Measurements from ENCODE around the gene KLC4. TPM values are rescaled to one million over a fixed set of nuclear protein-coding genes. Genes with fewer than 3 reads are reported as not detected.

KLC4 gene
- total RNA-seq, 6 experiments from 2014 or later = 45.8 to 134 (median 65.0) TPM

DNA sequence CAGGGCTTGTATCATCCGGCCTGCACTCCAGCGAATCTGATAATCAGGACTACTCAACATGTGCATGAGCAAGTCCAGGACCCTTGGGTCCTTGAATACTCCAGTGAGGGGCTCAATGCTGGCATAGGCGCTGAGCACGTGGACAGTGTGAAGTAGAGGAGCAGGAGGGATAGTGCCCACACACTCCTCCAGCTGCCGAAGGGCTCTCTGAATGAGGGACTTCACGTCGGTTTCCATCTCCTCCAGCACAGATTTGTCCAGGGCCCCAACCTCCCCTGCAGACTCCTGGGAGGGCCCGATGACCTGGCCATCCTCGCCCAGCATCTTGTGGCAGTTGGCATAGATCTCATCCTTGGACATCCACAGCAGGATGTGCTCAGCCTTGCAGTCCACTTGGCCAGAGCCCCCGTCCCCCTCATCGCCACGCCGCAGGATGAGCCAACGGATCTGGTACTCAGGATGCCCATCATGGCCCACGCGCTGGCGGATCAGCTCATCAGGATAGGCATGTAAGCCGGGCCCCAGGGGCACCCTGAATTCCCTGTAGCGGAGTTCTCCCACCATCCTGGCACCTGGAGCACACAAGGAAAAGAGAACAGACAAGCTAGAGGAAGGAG is 7.1 kb upstream of the KLC4 start:
- intact Hi-C loops (cut with DNase I) = no loop called here
- peak in 1 of 3 donors; percentile 25 for DNase-seq
- ATAC-seq = no peak
- 77% methylated on average over 4 of the region's 19 CpGs for WGBS (ENCODE audit: insufficient coverage, low coverage, low lambda C conversion rate, missing lambda C conversion rate)
- Histone ChIP-seq H3K9me3 (no peaks in the 10 kb centered on the region), H3K27ac (peak overlapping the region in 1 of 3 donors; percentile 80), H3K36me3 (peaks cover 0 to 34% (median 15%) of the 10 kb centered on the region in 4 donors), H3K27me3 (no peaks in the 10 kb centered on the region), H3K4me1 (peaks cover 0 to 3% (median 0%) of the 10 kb centered on the region in 4 donors), H3K4me3 (peak overlapping the region in 1 of 3 donors; percentile 94)
- TF ChIP-seq, protein P1, sequence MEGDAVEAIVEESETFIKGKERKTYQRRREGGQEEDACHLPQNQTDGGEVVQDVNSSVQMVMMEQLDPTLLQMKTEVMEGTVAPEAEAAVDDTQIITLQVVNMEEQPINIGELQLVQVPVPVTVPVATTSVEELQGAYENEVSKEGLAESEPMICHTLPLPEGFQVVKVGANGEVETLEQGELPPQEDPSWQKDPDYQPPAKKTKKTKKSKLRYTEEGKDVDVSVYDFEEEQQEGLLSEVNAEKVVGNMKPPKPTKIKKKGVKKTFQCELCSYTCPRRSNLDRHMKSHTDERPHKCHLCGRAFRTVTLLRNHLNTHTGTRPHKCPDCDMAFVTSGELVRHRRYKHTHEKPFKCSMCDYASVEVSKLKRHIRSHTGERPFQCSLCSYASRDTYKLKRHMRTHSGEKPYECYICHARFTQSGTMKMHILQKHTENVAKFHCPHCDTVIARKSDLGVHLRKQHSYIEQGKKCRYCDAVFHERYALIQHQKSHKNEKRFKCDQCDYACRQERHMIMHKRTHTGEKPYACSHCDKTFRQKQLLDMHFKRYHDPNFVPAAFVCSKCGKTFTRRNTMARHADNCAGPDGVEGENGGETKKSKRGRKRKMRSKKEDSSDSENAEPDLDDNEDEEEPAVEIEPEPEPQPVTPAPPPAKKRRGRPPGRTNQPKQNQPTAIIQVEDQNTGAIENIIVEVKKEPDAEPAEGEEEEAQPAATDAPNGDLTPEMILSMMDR (IDR thresholded peaks at IDR 0.05) = no peak
- no peak for TF ChIP-seq POLR2A (IDR thresholded peaks at IDR 0.05)

DNA sequence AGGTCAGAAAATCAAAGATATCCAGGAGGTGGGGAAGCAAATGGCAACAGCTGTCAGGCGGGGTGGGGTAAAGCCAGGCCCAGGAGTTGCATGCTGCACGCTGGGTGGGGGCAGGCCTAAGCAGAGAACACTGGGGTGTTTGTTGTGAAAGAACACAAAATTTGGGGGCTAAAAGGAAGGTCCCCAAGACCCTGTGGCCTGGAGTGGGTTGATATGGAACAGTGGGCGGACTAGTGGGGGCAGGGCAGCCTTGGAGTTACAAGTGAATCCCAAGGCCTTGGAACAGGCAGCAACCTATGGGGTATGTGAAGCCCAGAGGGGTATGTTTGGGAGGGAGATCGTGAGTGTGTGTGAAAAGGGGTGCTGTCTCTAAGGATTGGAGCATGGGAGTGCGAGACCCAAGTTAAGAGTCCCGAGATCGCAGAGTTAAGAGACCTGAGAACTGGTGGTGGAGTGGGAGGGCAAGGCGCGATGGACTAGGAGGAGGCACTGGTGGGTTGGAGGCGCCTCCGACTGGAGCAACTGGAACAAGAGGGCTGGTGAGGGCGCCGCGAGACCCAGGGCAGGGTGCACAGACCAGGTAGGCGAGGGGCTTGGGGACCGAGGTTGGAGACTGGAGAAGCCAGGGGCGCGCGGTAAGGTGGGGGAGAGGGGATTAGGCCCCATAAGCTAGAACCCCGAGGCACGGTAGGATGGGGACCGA is 6.4 kb upstream of the KLC4 start:
- intact Hi-C loops (cut with DNase I) = no loop called here
- peak overlapping the region; percentile 66 to 94 (median 75) for H3K4me3 ChIP-seq
- peaks cover 0 to 34% (median 14%) of the 10 kb centered on the region in 4 donors for H3K36me3 ChIP-seq
- ATAC-seq (peak; percentile 31 to 40 (median 34)), DNase-seq (peak in 1 of 3 donors; percentile 49)
- H3K4me1 ChIP-seq = peaks cover 0 to 4% (median 0%) of the 10 kb centered on the region in 4 donors
- WGBS (ENCODE audit: insufficient coverage, low coverage, low lambda C conversion rate, missing lambda C conversion rate) = 17% methylated on average over 10 of the region's 22 CpGs
- H3K9me3 ChIP-seq = no peaks in the 10 kb centered on the region
- no peaks in the 10 kb centered on the region for H3K27me3 ChIP-seq
- TF ChIP-seq, protein P1 (IDR thresholded peaks at IDR 0.05) = no peak
- TF ChIP-seq POLR2A (IDR thresholded peaks at IDR 0.05) = no peak
- H3K27ac ChIP-seq = peak overlapping the region; percentile 75 to 80 (median 79)

GRCh38 chr6:43053545-43054205 is 5.8 kb upstream of the KLC4 start, which contains the start of gene CUL7:
Gene CUL7 (minus strand): TSS chr6:43053851. CDS start chr6:43052788, 1,063 bp downstream.
- intact Hi-C loops (cut with DNase I) = no loop called here
- ATAC-seq = peak; percentile 95 to 98 (median 98)
- WGBS (ENCODE audit: insufficient coverage, low coverage, low lambda C conversion rate, missing lambda C conversion rate) = 2% methylated on average over 11 of the region's 45 CpGs
- H3K27me3 ChIP-seq = no peaks in the 10 kb centered on the region
- H3K4me3 ChIP-seq = peak within 1 kb of the TSS; percentile 66 to 94 (median 75)
- H3K36me3 ChIP-seq = peaks cover 0 to 30% (median 9%) of the 10 kb centered on the region in 4 donors
- peaks cover 0 to 11% (median 4%) of the 10 kb centered on the region in 4 donors for H3K4me1 ChIP-seq
- peak; percentile 94 to 96 (median 95) for DNase-seq
- TF ChIP-seq POLR2A (IDR thresholded peaks at IDR 0.05) = peak; percentile 86
- TF ChIP-seq, protein P1 (IDR thresholded peaks at IDR 0.05) = no peak
- no peaks in the 10 kb centered on the region for H3K9me3 ChIP-seq
- H3K27ac ChIP-seq = peak within 1 kb of the TSS; percentile 75 to 80 (median 79)

GRCh38 chr6:43054206-43054943 is 5.1 kb upstream of the KLC4 start:
- Histone ChIP-seq H3K4me1 (peaks cover 0 to 11% (median 5%) of the 10 kb centered on the region in 4 donors), H3K27me3 (no peaks in the 10 kb centered on the region), H3K9me3 (no peaks in the 10 kb centered on the region), H3K36me3 (peaks cover 0 to 23% (median 6%) of the 10 kb centered on the region in 4 donors), H3K27ac (peak overlapping the region; percentile 41 to 80 (median 75)), H3K4me3 (peak overlapping the region; percentile 66 to 94 (median 75))
- intact Hi-C loops (cut with DNase I) = no loop called here
- no peak for DNase-seq
- TF ChIP-seq, protein P1 (IDR thresholded peaks at IDR 0.05) = no peak
- no peak for TF ChIP-seq POLR2A (IDR thresholded peaks at IDR 0.05)
- 50% methylated on average over 17 of the region's 17 CpGs for WGBS (ENCODE audit: insufficient coverage, low coverage, low lambda C conversion rate, missing lambda C conversion rate)
- ATAC-seq = peak in 2 of 4 donors; percentile 4 to 5

Measured in right lobe of liver (tissue), 6 donors.